Neural progenitor cell (in vitro differentiated cells): ENCODE data around the gene SPNS3.

Experiments used
- EZH2 ChIP-seq: fragments of 200-600 bp; sonication (generic); IDR thresholded peaks from 2 replicates; pipeline ENCODE4 v1.6.1; 2017; ENCODE audit warnings: antibody characterized with exemption, mild to moderate bottlenecking, moderate library complexity
- TF ChIP-seq, protein P1 (sequence below): fragments of 200-600 bp; sonication (generic); IDR thresholded peaks from 2 replicates; pipeline ENCODE4 v1.5.1; 2017; ENCODE audit warnings: antibody characterized with exemption, mild to moderate bottlenecking

DNA sequence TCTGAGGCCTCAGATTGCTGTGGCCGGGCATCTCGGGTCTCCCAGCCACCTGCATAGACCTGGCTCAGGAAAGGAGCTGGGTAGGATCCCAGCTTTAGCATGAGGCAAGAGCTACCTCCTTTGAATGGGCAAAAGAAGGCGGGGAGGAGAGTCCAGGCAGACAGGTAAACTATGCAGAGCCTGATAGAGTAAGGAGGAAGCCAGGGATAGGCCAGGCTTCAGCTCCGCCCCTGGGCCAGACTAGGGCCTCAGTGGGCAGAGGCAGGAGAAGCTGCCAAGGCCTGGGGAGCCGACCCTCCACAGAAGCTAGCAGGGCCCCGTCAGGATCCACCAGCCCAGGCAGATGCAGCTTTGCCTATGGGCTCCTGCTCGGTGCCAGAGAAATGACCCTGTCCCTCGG lies 44.7 kb upstream of the SPNS3 start:
- TF ChIP-seq, protein P1, sequence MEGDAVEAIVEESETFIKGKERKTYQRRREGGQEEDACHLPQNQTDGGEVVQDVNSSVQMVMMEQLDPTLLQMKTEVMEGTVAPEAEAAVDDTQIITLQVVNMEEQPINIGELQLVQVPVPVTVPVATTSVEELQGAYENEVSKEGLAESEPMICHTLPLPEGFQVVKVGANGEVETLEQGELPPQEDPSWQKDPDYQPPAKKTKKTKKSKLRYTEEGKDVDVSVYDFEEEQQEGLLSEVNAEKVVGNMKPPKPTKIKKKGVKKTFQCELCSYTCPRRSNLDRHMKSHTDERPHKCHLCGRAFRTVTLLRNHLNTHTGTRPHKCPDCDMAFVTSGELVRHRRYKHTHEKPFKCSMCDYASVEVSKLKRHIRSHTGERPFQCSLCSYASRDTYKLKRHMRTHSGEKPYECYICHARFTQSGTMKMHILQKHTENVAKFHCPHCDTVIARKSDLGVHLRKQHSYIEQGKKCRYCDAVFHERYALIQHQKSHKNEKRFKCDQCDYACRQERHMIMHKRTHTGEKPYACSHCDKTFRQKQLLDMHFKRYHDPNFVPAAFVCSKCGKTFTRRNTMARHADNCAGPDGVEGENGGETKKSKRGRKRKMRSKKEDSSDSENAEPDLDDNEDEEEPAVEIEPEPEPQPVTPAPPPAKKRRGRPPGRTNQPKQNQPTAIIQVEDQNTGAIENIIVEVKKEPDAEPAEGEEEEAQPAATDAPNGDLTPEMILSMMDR = no peak
- TF ChIP-seq EZH2 = no peak
